Activated CD4-positive, alpha-beta memory T cell treated with anti-CD3 and anti-CD28 coated beads for 36 hours (primary cell): ENCODE results near the gene TRAPPC6A. TPM values are rescaled to one million over a fixed set of nuclear protein-coding genes. Genes with fewer than 3 reads are reported as not detected.

Source experiments
- CTCF ChIA-PET: fragments of 350-600 bp; sonication (Branson Sonifier 250); formaldehyde crosslinking; loops from one replicate; lab custom pipeline; 2021; ENCODE audit warnings: antibody characterized with exemption, inconsistent platforms; lab: Charles Lee
- POLR2A ChIA-PET: fragments of 350-600 bp; sonication (Branson Sonifier 250); formaldehyde crosslinking; loops from one replicate; lab custom pipeline; 2021; ENCODE audit warnings: antibody characterized with exemption; lab: Charles Lee
- DNase-seq: peaks from one replicate; pipeline ENCODE4 v3.0.0-alpha.2; 2020
- H3K27ac Mint-ChIP-seq: one replicate; pipeline ENCODE4 v1.8.0; 2021; ENCODE audit warnings: mixed read lengths
- H3K27me3 Mint-ChIP-seq: one replicate; pipeline ENCODE4 v1.8.0; 2021; ENCODE audit warnings: mixed read lengths
- H3K36me3 Mint-ChIP-seq: one replicate; pipeline ENCODE4 v1.8.0; 2021; ENCODE audit warnings: mixed read lengths
- H3K4me1 Mint-ChIP-seq: one replicate; pipeline ENCODE4 v1.8.0; 2021; ENCODE audit warnings: low read depth, mixed read lengths
- H3K4me3 Mint-ChIP-seq: one replicate; pipeline ENCODE4 v1.8.0; 2021; ENCODE audit warnings: mild to moderate bottlenecking, mixed read lengths
- H3K9me3 Mint-ChIP-seq: one replicate; pipeline ENCODE4 v1.8.0; 2021; ENCODE audit warnings: mixed read lengths
- intact Hi-C: fragments of 100-400 bp; cut with micrococcal nuclease; formaldehyde crosslinking; loops from one replicate; pipeline ENCODE4 v1.15.1; 2023
- total RNA-seq, 2 experiments: library from RNA; stranded (reverse); gene quantifications; one replicate each; pipeline ENCODE4 v1.2.3, GENCODE V29; 2021

The TRAPPC6A gene
- total RNA-seq, 2 experiments from 2014 or later = 35.1 to 39.9 TPM

- H3K9me3 Mint-ChIP-seq = peaks cover 5% of the 10 kb centered on the region
Measured at GRCh38 chr19:45151821-45152503, 26.1 kb downstream of the TRAPPC6A start.

GRCh38 chr19:45151320-45151719 is 26.7 kb downstream of the TRAPPC6A start:
- Mint-ChIP-seq H3K27ac (no peak overlapping the region), H3K9me3 (peaks cover 5% of the 10 kb centered on the region), H3K4me3 (no peak overlapping the region), H3K36me3 (peaks cover 4% of the 10 kb centered on the region), H3K4me1 (peaks cover 20% of the 10 kb centered on the region), H3K27me3 (peaks cover 13% of the 10 kb centered on the region)
- intact Hi-C loops = no loop called here
- ChIA-PET POLR2A (interaction anchor here (0.7 kb wide), 1 partner anchor 1958 kb away, joined by 3 read pairs; no protein-coding TSS in a partner anchor), CTCF (interaction anchor here (1.3 kb wide), 1 partner anchor 25 kb away, joined by 3 read pairs; no protein-coding TSS in a partner anchor)
- DNase-seq = no peak

More at GRCh38 chr19:45151821-45152503, 26.1 kb downstream of the TRAPPC6A start:
- ChIA-PET CTCF (interaction anchor here (1.0 to 2.0 kb wide), 3 partner anchors 25 to 59 kb away, joined by 3 to 7 read pairs (median 3); partner anchors contain the start of gene PPP1R37), POLR2A (interaction anchor here (0.7 to 1.4 kb wide), 3 partner anchors 13 to 1957 kb away, joined by 3 to 4 read pairs (median 3); partner anchors contain the start of gene GEMIN7)
- H3K4me1 Mint-ChIP-seq = peaks cover 20% of the 10 kb centered on the region
- intact Hi-C loops = no loop called here
- peaks cover 13% of the 10 kb centered on the region for H3K27me3 Mint-ChIP-seq
- H3K27ac Mint-ChIP-seq = no peak overlapping the region
- DNase-seq = no peak
- peaks cover 4% of the 10 kb centered on the region for H3K36me3 Mint-ChIP-seq
- peak overlapping the region; percentile 16 for H3K4me3 Mint-ChIP-seq

GRCh38 chr19:45150751-45151281 is 27.2 kb downstream of the TRAPPC6A start:
- DNase-seq = no peak
- Mint-ChIP-seq H3K4me3 (no peak overlapping the region), H3K27me3 (peaks cover 13% of the 10 kb centered on the region), H3K36me3 (peaks cover 4% of the 10 kb centered on the region), H3K4me1 (peaks cover 20% of the 10 kb centered on the region), H3K27ac (no peak overlapping the region), H3K9me3 (peaks cover 5% of the 10 kb centered on the region)
- intact Hi-C loops = no loop called here
- ChIA-PET POLR2A (no interaction called here), CTCF (no interaction called here)

GRCh38 chr19:45150180-45150579 is 27.9 kb downstream of the TRAPPC6A start:
- Mint-ChIP-seq H3K36me3 (peaks cover 4% of the 10 kb centered on the region), H3K4me3 (no peak overlapping the region), H3K27ac (no peak overlapping the region), H3K4me1 (peaks cover 20% of the 10 kb centered on the region), H3K9me3 (peaks cover 5% of the 10 kb centered on the region), H3K27me3 (peaks cover 11% of the 10 kb centered on the region)
- CTCF ChIA-PET = no interaction called here
- intact Hi-C loops = no loop called here
- POLR2A ChIA-PET = interaction anchor here (1.2 kb wide), 1 partner anchor 15 kb away, joined by 3 read pairs; no protein-coding TSS in a partner anchor
- DNase-seq = no peak

GRCh38 chr19:45149129-45149528 is 28.9 kb downstream of the TRAPPC6A start:
- intact Hi-C loops = no loop called here
- no peak overlapping the region for H3K27ac Mint-ChIP-seq
- peaks cover 4% of the 10 kb centered on the region for H3K36me3 Mint-ChIP-seq
- ChIA-PET CTCF (interaction anchor here (1.6 kb wide), 1 partner anchor 29 kb away, joined by 4 read pairs; the partner anchor contains the start of gene TRAPPC6A), POLR2A (interaction anchor here (1.2 kb wide), 1 partner anchor 14 kb away, joined by 3 read pairs; no protein-coding TSS in a partner anchor)
- H3K4me3 Mint-ChIP-seq = no peak overlapping the region
- H3K4me1 Mint-ChIP-seq = peaks cover 16% of the 10 kb centered on the region
- peaks cover 5% of the 10 kb centered on the region for H3K9me3 Mint-ChIP-seq
- H3K27me3 Mint-ChIP-seq = peaks cover 6% of the 10 kb centered on the region
- DNase-seq = no peak

GRCh38 chr19:45147835-45148676 is 30.0 kb downstream of the TRAPPC6A start:
- no peak for DNase-seq
- CTCF ChIA-PET = interaction anchor here (1.6 kb wide), 1 partner anchor 30 kb away, joined by 4 read pairs; the partner anchor contains the start of gene TRAPPC6A
- intact Hi-C loops = no loop called here
- Mint-ChIP-seq H3K36me3 (peaks cover 5% of the 10 kb centered on the region), H3K9me3 (peaks cover 5% of the 10 kb centered on the region), H3K4me1 (peaks cover 12% of the 10 kb centered on the region), H3K27me3 (peaks cover 4% of the 10 kb centered on the region), H3K4me3 (no peak overlapping the region), H3K27ac (no peak overlapping the region)
- POLR2A ChIA-PET = no interaction called here

- H3K4me3 Mint-ChIP-seq = no peak overlapping the region
- ChIA-PET POLR2A (no interaction called here), CTCF (interaction anchor here (0.6 kb wide), 1 partner anchor 108 kb away, joined by 3 read pairs; no protein-coding TSS in a partner anchor)
- intact Hi-C loops = no loop called here
- H3K9me3 Mint-ChIP-seq = peaks cover 2% of the 10 kb centered on the region
- peaks cover 5% of the 10 kb centered on the region for H3K4me1 Mint-ChIP-seq
- no peak overlapping the region for H3K27ac Mint-ChIP-seq
- H3K36me3 Mint-ChIP-seq = peaks cover 9% of the 10 kb centered on the region
- no peak for DNase-seq
- H3K27me3 Mint-ChIP-seq = no peaks in the 10 kb centered on the region
Measured at GRCh38 chr19:45146741-45147205, 31.3 kb downstream of the TRAPPC6A start.

GRCh38 chr19:45146251-45146650 is 31.8 kb downstream of the TRAPPC6A start:
- H3K4me1 Mint-ChIP-seq = no peaks in the 10 kb centered on the region
- POLR2A ChIA-PET = no interaction called here
- H3K4me3 Mint-ChIP-seq = no peak overlapping the region
- CTCF ChIA-PET = interaction anchor here (0.6 kb wide), 1 partner anchor 108 kb away, joined by 3 read pairs; no protein-coding TSS in a partner anchor
- DNase-seq = no peak
- intact Hi-C loops = no loop called here
- no peaks in the 10 kb centered on the region for H3K9me3 Mint-ChIP-seq
- H3K36me3 Mint-ChIP-seq = peaks cover 9% of the 10 kb centered on the region
- H3K27ac Mint-ChIP-seq = no peak overlapping the region
- no peaks in the 10 kb centered on the region for H3K27me3 Mint-ChIP-seq

- ChIA-PET POLR2A (no interaction called here), CTCF (no interaction called here)
- intact Hi-C loops = no loop called here
- no peaks in the 10 kb centered on the region for H3K4me1 Mint-ChIP-seq
- no peak overlapping the region for H3K27ac Mint-ChIP-seq
- no peak for DNase-seq
- H3K27me3 Mint-ChIP-seq = no peaks in the 10 kb centered on the region
- no peaks in the 10 kb centered on the region for H3K9me3 Mint-ChIP-seq
- no peak overlapping the region for H3K4me3 Mint-ChIP-seq
- peaks cover 9% of the 10 kb centered on the region for H3K36me3 Mint-ChIP-seq
Measured at GRCh38 chr19:45145270-45146189, 32.5 kb downstream of the TRAPPC6A start.

- POLR2A ChIA-PET = no interaction called here
- Mint-ChIP-seq H3K27me3 (no peaks in the 10 kb centered on the region), H3K27ac (no peak overlapping the region), H3K9me3 (no peaks in the 10 kb centered on the region), H3K36me3 (peaks cover 9% of the 10 kb centered on the region), H3K4me3 (no peak overlapping the region), H3K4me1 (no peaks in the 10 kb centered on the region)
- intact Hi-C loops = no loop called here
- CTCF ChIA-PET = no interaction called here
- no peak for DNase-seq
Measured at GRCh38 chr19:45144431-45145269, 33.4 kb downstream of the TRAPPC6A start.
